K562 (cell line): ENCODE measurements around the gene PLSCR3. TPM values are rescaled to one million over a fixed set of nuclear protein-coding genes. Genes with fewer than 3 reads are reported as not detected.

Experiments
- ATAC-seq: fragments of 200-7000 bp; cut with Tn5 transposase; 3 replicates; pipeline ENCODE4 v1.9.1; 2020; ENCODE audit warnings: moderate library complexity
- BruUV-seq: library from RNA; stranded (reverse); fragments of 400-500 nt; replicated peaks from 2 replicates; lab custom pipeline; 2021; lab: Mats Ljungman, UMichigan
- CTCF ChIA-PET: fragments of 300-600 bp; formaldehyde crosslinking; extraction: SDS; loops from one replicate; lab custom pipeline; 2021; ENCODE audit warnings: low intra/inter-chr PET ratio; lab: Yijun Ruan, JAX
- POLR2A ChIA-PET: fragments of 300-600, 350-650 bp; sonication (Branson Sonifier 250); formaldehyde crosslinking; extraction: SDS; loops from one replicate; lab custom pipeline; 2021; ENCODE audit warnings: antibody characterized with exemption, inconsistent platforms; lab: Yijun Ruan, JAX
- DNase-seq, 4 experiments: peaks; one replicate each; pipeline versions ENCODE4 v3.0.0 to v3.0.0-alpha.2; 2011 to 2018; ENCODE audit warnings: low spot score in 3 of 4, mixed read lengths in 3 of 4; ENCODE audit errors: extremely low read depth in 1 of 4
- FAIRE-seq: peaks from 2 replicates; lab custom pipeline; 2011; peaks lifted over from hg19 to GRCh38; lab: Jason Lieb, UNC
- H2AFZ ChIP-seq: 2 replicates; pipeline ENCODE4 v1.6.0; 2011; ENCODE audit warnings: low read depth, low read length, control low read depth, inconsistent platforms
- H3K27ac ChIP-seq: fragments of 200-600 bp; 3 replicates; pipeline ENCODE4 v1.8.0; 2011; ENCODE audit warnings: low read depth, mild to moderate bottlenecking, control low read depth, inconsistent platforms, low read length, moderate library complexity, mixed read lengths; ENCODE audit errors: extremely low read depth
- H3K27me3 ChIP-seq, 2 experiments: fragments of 300-600 bp in 1 of 2; 2 replicates in 1 of 2; 3 replicates in 1 of 2; pipeline versions ENCODE4 v1.6.0 to v1.8.0; 2011; ENCODE audit warnings: inconsistent platforms in 2 of 2, low read length in 2 of 2, mild to moderate bottlenecking in 1 of 2, mixed read lengths in 1 of 2, moderate library complexity in 1 of 2; ENCODE audit not compliant: control insufficient read depth in 2 of 2, insufficient read depth in 2 of 2
- H3K36me3 ChIP-seq: fragments of 300-600 bp; 3 replicates; pipeline ENCODE4 v1.8.0; 2011; ENCODE audit warnings: mild to moderate bottlenecking, low read length, inconsistent platforms; ENCODE audit not compliant: control insufficient read depth, insufficient read depth
- H3K4me1 ChIP-seq, 2 experiments: fragments of 200-600 bp in 1 of 2; replicated peaks in 1 of 2; 2 replicates in 1 of 2; 3 replicates in 1 of 2; pipeline versions ENCODE4 v1.5.1 to v1.8.0; 2011; ENCODE audit warnings: inconsistent platforms in 2 of 2, low read length in 2 of 2, mild to moderate bottlenecking in 1 of 2, mixed read lengths in 1 of 2, moderate library complexity in 1 of 2; ENCODE audit not compliant: control insufficient read depth in 2 of 2, insufficient read depth in 2 of 2
- H3K4me2 ChIP-seq: 2 replicates; pipeline ENCODE4 v1.6.1; 2011; ENCODE audit warnings: low read length, control low read depth, inconsistent platforms, mixed read lengths; ENCODE audit not compliant: insufficient read depth
- H3K4me3 ChIP-seq: fragments of 200-600 bp; sonication (generic), shearing (Covaris generic); 2 replicates; pipeline ENCODE4 v1.5.1; 2016; ENCODE audit warnings: control low read depth, inconsistent platforms
- H3K79me2 ChIP-seq: fragments of 200-600 bp; 3 replicates; pipeline ENCODE4 v1.8.0; 2011; ENCODE audit warnings: low read length, inconsistent platforms; ENCODE audit not compliant: control insufficient read depth, insufficient read depth
- H3K9ac ChIP-seq, 2 experiments: 2 replicates each; pipeline versions ENCODE4 v1.6.0 to v1.6.1; 2011; ENCODE audit warnings: low read depth in 2 of 2, low read length in 2 of 2, control low read depth in 1 of 2, inconsistent platforms in 1 of 2, mild to moderate bottlenecking in 1 of 2, mixed read lengths in 1 of 2; ENCODE audit not compliant: insufficient read depth in 1 of 2
- H3K9me1 ChIP-seq: one replicate; pipeline ENCODE4 v1.6.0; 2011; ENCODE audit warnings: inconsistent platforms, mild to moderate bottlenecking, low read length, moderate library complexity; ENCODE audit not compliant: control insufficient read depth, insufficient read depth
- H3K9me3 ChIP-seq: replicated peaks from 2 replicates; pipeline ENCODE4 v1.5.1; 2011; ENCODE audit warnings: low read depth, low read length, inconsistent platforms; ENCODE audit not compliant: control insufficient read depth, insufficient read depth
- H4K20me1 ChIP-seq: replicated peaks from 2 replicates; pipeline ENCODE4 v1.6.1; 2011; ENCODE audit warnings: low read length, inconsistent platforms, mixed read lengths; ENCODE audit not compliant: control insufficient read depth, insufficient read depth
- HDAC8 ChIP-seq: fragments of 450-650 bp; IDR thresholded peaks from 2 replicates; pipeline ENCODE4 v1.6.1; 2016; ENCODE audit warnings: mild to moderate bottlenecking, missing genetic modification characterization, moderate library complexity, missing compliant biosample characterization
- RFX1 ChIP-seq: fragments of 450-650 bp; IDR thresholded peaks from 2 replicates; pipeline ENCODE4 v1.6.1; 2016; ENCODE audit warnings: mild to moderate bottlenecking, moderate library complexity
- SMC3 ChIP-seq: conservative IDR thresholded peaks from 2 replicates; pipeline ENCODE4 v1.6.1; 2011; ENCODE audit warnings: low read depth, low read length, improper control_type of control experiment; ENCODE audit not compliant: insufficient read depth
- ZBTB43 ChIP-seq: sonication (generic); formaldehyde crosslinking; IDR thresholded peaks from 2 replicates; pipeline ENCODE4 v1.8.0; 2023; ENCODE audit warnings: mild to moderate bottlenecking, missing genetic modification reagents
- ZSCAN32 ChIP-seq: fragments of 450-650 bp; formaldehyde crosslinking; IDR thresholded peaks from 2 replicates; pipeline ENCODE4 v1.4.0; 2020; ENCODE audit warnings: mild to moderate bottlenecking, moderate library complexity
- WGBS: fragments of 100-300 bp; shearing (Covaris generic); methylation state at CpG from one replicate; pipeline ENCODE4 v1.1.6; 2016; ENCODE audit warnings: low coverage, mixed read lengths; ENCODE audit not compliant: insufficient coverage; ENCODE audit errors: missing lambda C conversion rate; 5-methylcytosine and 5-hydroxymethylcytosine counted together
- in situ Hi-C: fragments of 300-500 bp; cut with MboI; formaldehyde crosslinking; loops from 4 replicates; pipeline ENCODE4 v1.15.0; 2018; ENCODE audit warnings: inconsistent platforms, mixed read lengths
- intact Hi-C: fragments of 100-400 bp; cut with micrococcal nuclease; formaldehyde crosslinking; loops from 2 replicates; pipeline ENCODE4 v1.14.2; 2022
- polyA plus RNA-seq, 8 experiments: library from polyadenylated mRNA; depleted of rRNA in 4 of 8; stranded (reverse) in 5 of 8; unstranded in 3 of 8; fragments of >200 nt; fragmentation: Nextera tagmentation in 2 of 8; fragmentation: Illumina TruSeq in 1 of 8; extraction: Ambion mirVana in 2 of 8; extraction: Trizol in 1 of 8; gene quantifications; 2 replicates each; pipeline versions ENCODE4 v1.2.1 to v1.2.3, GENCODE V29; 2011 to 2014; ENCODE audit warnings: inconsistent platforms in 1 of 8, missing spikeins in 1 of 8
- total RNA-seq, 7 experiments: library from RNA; depleted of rRNA in 6 of 7; stranded (reverse); fragments of >200 nt in 6 of 7; fragmentation: Illumina TruSeq in 2 of 7; extraction: Trizol in 2 of 7; gene quantifications; 2 replicates each; pipeline versions ENCODE4 v1.2.1 to v1.2.3, GENCODE V29; 2011 to 2021; ENCODE audit warnings: low replicate concordance in 1 of 7

PLSCR3 gene
- total and polyA plus RNA-seq, 9 of the 15 experiments (the other 6 are each of a cell fraction or from before 2014, with no cell fraction given): 3.2 to 16.8 (median 4.5) TPM

GRCh38 chr17:7419819-7420610 lies 25.7 kb upstream of the PLSCR3 start, which contains the start of gene SPEM1:
Gene SPEM1, plus strand, starts transcription at chr17:7420324. Its CDS starts 61 bp downstream, at chr17:7420385.
- ATAC-seq (no peak), FAIRE-seq (no peak), DNase-seq (no peak)
- Histone ChIP-seq H3K79me2 (no peaks in the 10 kb centered on the region), H3K9me1 (no peaks in the 10 kb centered on the region), H3K4me1 (peaks cover 0 to 10% of the 10 kb centered on the region in 2 experiments; a peak in 2 of 5 replicates), H3K27ac (no peak within 1 kb of the TSS), H2AFZ (no peak within 1 kb of the TSS), H4K20me1 (no peaks in the 10 kb centered on the region), H3K36me3 (no peaks in the 10 kb centered on the region), H3K9me3 (no peaks in the 10 kb centered on the region), H3K4me2 (no peak within 1 kb of the TSS), H3K9ac (peak within 1 kb of the TSS in 1 of 2 experiments; percentile 52; a peak in 2 of 4 replicates), H3K4me3 (no peak within 1 kb of the TSS), H3K27me3 (no peaks in the 10 kb centered on the region)
- intact Hi-C loops: no loop called here
- TF ChIP-seq HDAC8 (tag) (no peak), RFX1 (peak; percentile 52; the same call in 1 of the 2 replicates)
- ChIA-PET POLR2A (interaction anchor here (0.6 to 1.4 kb wide), 2 partner anchors 17 to 66 kb away, joined by 3 read pairs; no protein-coding TSS in a partner anchor), CTCF (no interaction called here)
- WGBS: 45% methylated on average over 12 of the region's 17 CpGs
- no TSS peak for BruUV-seq
- in situ Hi-C loops: no loop called here

- Histone ChIP-seq H3K4me3 (no peak overlapping the region), H3K4me2 (no peak overlapping the region), H3K36me3 (no peaks in the 10 kb centered on the region), H3K27me3 (no peaks in the 10 kb centered on the region), H4K20me1 (no peaks in the 10 kb centered on the region), H2AFZ (no peak overlapping the region), H3K9me1 (no peaks in the 10 kb centered on the region), H3K27ac (no peak overlapping the region), H3K9me3 (no peaks in the 10 kb centered on the region), H3K9ac (no peak overlapping the region), H3K79me2 (no peaks in the 10 kb centered on the region), H3K4me1 (peaks cover 0 to 10% of the 10 kb centered on the region in 2 experiments; a peak in 2 of 5 replicates)
- BruUV-seq: no TSS peak
- 29% methylated on average over 13 of the region's 18 CpGs for WGBS
- ChIA-PET CTCF (no interaction called here), POLR2A (interaction anchor here (1.0 kb wide), 1 partner anchor 14 kb away, joined by 4 read pairs; the partner anchor contains the start of gene TMEM256)
- TF ChIP-seq ZSCAN32: no peak
- TF ChIP-seq SMC3: no peak
- TF ChIP-seq ZBTB43: no peak
- no peak for FAIRE-seq
- intact Hi-C loops: no loop called here
- in situ Hi-C loops: no loop called here
- DNase-seq: no peak
- ATAC-seq: no peak
These were observed 24.3 kb upstream of the PLSCR3 start for GRCh38 chr17:7418472-7419152.
